ENCODE results near the gene CD3E.

GRCh38 chr11:118343248-118343647, 38.7 kb downstream of the CD3E start:
- TF ChIP-seq TARDBP (IDR thresholded peaks at IDR 0.05) (no peak), LEF1 (IDR thresholded peaks at IDR 0.05; ENCODE audit: borderline replicate concordance) (no peak), NFRKB (IDR thresholded peaks at IDR 0.05) (no peak), SP1 (IDR thresholded peaks at IDR 0.05) (no peak), ELF4 (IDR thresholded peaks at IDR 0.05) (no peak), SUZ12 (IDR thresholded peaks at IDR 0.05) (no peak), FOXA1 (IDR thresholded peaks at IDR 0.05) (no peak), FOXM1 (IDR thresholded peaks at IDR 0.05; ENCODE audit: borderline replicate concordance) (no peak)
- TF ChIP-seq, protein P1, sequence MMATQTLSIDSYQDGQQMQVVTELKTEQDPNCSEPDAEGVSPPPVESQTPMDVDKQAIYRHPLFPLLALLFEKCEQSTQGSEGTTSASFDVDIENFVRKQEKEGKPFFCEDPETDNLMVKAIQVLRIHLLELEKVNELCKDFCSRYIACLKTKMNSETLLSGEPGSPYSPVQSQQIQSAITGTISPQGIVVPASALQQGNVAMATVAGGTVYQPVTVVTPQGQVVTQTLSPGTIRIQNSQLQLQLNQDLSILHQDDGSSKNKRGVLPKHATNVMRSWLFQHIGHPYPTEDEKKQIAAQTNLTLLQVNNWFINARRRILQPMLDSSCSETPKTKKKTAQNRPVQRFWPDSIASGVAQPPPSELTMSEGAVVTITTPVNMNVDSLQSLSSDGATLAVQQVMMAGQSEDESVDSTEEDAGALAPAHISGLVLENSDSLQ (IDR thresholded peaks at IDR 0.05) = no peak

Data from HEK293T (cell line).